Subcutaneous abdominal adipose tissue (tissue), 5 donors: Measurements from ENCODE around the gene IL12RB1.

Experiments
- H3K27ac ChIP-seq: one replicate; pipeline ENCODE4 v1.7.0; 2013; ENCODE audit warnings: low read depth, mild to moderate bottlenecking, inconsistent platforms, low read length, moderate library complexity
- H3K27me3 ChIP-seq, 5 donors: one replicate each; pipeline ENCODE4 v1.7.0; 2013; ENCODE audit warnings: low read length in 5 of 5, inconsistent platforms in 1 of 5; ENCODE audit not compliant: control insufficient read depth in 5 of 5, insufficient read depth in 4 of 5
- H3K36me3 ChIP-seq, 5 donors: one replicate each; pipeline ENCODE4 v1.7.0; 2013; ENCODE audit warnings: low read length in 5 of 5; ENCODE audit not compliant: control insufficient read depth in 5 of 5, insufficient read depth in 5 of 5
- H3K4me1 ChIP-seq, 5 donors: one replicate each; pipeline ENCODE4 v1.7.0; 2013; ENCODE audit warnings: low read length in 5 of 5, mild to moderate bottlenecking in 3 of 5, moderate library complexity in 1 of 5; ENCODE audit not compliant: control insufficient read depth in 5 of 5, insufficient read depth in 5 of 5
- H3K4me3 ChIP-seq, 5 donors: one replicate each; pipeline ENCODE4 v1.7.0; 2013; ENCODE audit warnings: low read length in 5 of 5, low read depth in 1 of 5
- H3K9ac ChIP-seq, 5 donors: one replicate each; pipeline ENCODE4 v1.7.0; 2013; ENCODE audit warnings: low read length in 5 of 5, mild to moderate bottlenecking in 4 of 5, moderate library complexity in 3 of 5
- H3K9me3 ChIP-seq, 5 donors: one replicate each; pipeline ENCODE4 v1.7.0; 2013; ENCODE audit warnings: low read length in 5 of 5; ENCODE audit not compliant: control insufficient read depth in 5 of 5
- donor health status: healthy.
- donor health status: healthy.
- donor health status: healthy.
- donor health status: healthy.
- donor health status: healthy.

IL12RB1 gene

DNA sequence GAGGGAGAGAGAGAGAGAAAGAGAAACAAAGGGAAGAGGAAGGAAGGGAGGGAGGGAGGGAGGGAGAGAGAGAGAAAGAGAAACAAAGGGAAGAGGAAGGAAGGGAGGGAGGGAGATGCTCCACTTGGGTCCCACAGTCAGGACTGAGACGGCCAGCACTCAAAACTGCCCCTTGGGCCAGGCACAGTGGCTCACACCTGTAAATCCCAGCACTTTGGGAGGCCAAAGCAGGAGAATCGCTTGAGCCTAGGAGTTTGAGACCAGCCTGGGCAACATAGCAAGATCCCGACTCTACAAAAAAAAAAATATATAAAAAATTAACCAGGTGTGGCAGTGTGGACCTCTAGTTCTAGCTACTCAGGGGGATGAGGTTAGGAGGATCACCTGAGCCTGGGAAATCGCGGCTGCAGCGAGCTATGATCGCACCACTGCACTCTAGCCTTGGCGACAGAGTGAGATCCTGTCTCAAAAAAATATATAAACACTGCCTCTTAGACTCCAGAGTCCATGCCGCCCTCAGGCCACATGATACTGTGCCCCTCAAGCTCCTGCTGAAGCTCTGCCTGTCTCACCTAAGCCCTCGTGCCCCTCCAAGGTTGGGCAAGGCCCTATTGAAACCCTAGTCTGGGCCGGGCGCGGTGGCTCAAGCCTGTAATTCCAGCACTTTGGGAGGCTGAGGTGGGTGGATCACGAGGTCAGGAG lies 70.4 kb downstream of the IL12RB1 start:
- H3K27me3 ChIP-seq, result no peaks in the 10 kb centered on the region
- no peaks in the 10 kb centered on the region for H3K9me3 ChIP-seq
- peak overlapping the region in 3 of 5 donors; percentile 11 to 47 (median 37) for H3K9ac ChIP-seq
- H3K36me3 ChIP-seq, result peaks cover 0 to 30% (median 28%) of the 10 kb centered on the region in 5 donors
- peak overlapping the region; percentile 71 for H3K27ac ChIP-seq
- no peak overlapping the region for H3K4me3 ChIP-seq
- H3K4me1 ChIP-seq, result peaks cover 8 to 60% (median 41%) of the 10 kb centered on the region in 5 donors

GRCh38 chr19:18014197-18014596 lies 72.5 kb downstream of the IL12RB1 start:
- Histone ChIP-seq H3K36me3 (peaks cover 0 to 50% (median 48%) of the 10 kb centered on the region in 5 donors), H3K9me3 (no peaks in the 10 kb centered on the region), H3K9ac (peak overlapping the region in 1 of 5 donors; percentile 7), H3K27ac (no peak overlapping the region), H3K4me3 (no peak overlapping the region), H3K4me1 (peaks cover 2 to 59% (median 39%) of the 10 kb centered on the region in 5 donors), H3K27me3 (no peaks in the 10 kb centered on the region)

- no peak overlapping the region for H3K4me3 ChIP-seq
- H3K4me1 ChIP-seq, result peaks cover 4 to 61% (median 47%) of the 10 kb centered on the region in 5 donors
- H3K27me3 ChIP-seq, result no peaks in the 10 kb centered on the region
- peaks cover 0 to 58% (median 53%) of the 10 kb centered on the region in 5 donors for H3K36me3 ChIP-seq
- peak overlapping the region in 1 of 5 donors; percentile 23 for H3K9ac ChIP-seq
- H3K9me3 ChIP-seq, result no peaks in the 10 kb centered on the region
- peak overlapping the region; percentile 25 for H3K27ac ChIP-seq
Measured at GRCh38 chr19:18013210-18014111, 73.3 kb downstream of the IL12RB1 start.

DNA sequence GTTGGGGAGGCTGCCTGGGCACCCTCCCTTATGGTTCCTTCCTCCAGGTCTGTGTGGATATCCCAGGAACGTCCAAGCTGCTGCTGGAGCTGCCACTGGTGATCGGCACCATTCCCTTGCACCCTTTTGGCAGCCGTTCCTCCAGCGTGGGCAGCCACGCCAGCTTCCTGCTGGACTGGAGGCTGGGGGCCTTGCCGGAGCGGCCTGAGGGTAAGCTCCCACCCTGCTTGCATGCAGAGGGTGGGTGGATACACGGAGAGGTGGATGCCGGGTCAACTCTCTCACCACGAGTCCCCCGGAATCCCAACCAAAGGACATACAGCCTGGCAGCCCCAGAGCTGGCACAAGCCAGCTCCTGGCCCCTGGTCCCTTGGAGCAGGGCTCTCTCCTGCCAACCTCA lies 76.6 kb downstream of the IL12RB1 start:
- Histone ChIP-seq H3K27me3 (no peaks in the 10 kb centered on the region), H3K27ac (no peak overlapping the region), H3K9ac (no peak overlapping the region), H3K9me3 (no peaks in the 10 kb centered on the region), H3K36me3 (peaks cover 0 to 53% (median 48%) of the 10 kb centered on the region in 5 donors), H3K4me3 (peak overlapping the region in 3 of 5 donors; percentile 31 to 81 (median 70)), H3K4me1 (peaks cover 2 to 52% (median 43%) of the 10 kb centered on the region in 5 donors)

DNA sequence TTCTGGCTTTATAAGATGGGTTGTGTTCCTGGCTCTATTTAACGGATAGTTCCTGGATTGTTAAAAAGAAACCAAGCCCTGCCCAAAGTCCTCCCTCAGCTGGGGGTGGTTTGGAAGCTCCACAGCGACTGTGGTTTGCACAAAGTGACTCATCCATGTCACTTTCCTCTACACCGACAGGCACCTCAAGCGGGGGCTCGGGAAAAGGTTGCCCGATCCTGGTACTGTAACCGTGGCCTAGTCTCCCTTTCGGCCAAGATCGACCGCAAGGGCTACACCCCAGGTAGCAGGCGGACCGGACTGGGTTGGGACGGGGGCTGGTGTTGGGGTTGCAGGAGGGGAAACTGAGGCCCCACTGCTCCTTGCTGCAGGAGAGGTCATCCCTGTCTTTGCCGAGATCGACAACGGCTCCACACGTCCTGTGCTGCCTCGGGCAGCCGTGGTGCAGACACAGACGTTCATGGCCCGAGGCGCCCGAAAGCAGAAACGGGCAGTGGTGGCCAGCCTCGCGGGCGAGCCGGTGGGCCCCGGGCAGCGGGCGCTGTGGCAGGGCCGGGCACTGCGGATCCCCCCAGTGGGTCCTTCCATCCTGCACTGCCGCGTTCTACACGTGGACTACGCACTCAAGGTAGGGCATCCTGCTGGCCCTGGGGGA lies 77.2 kb downstream of the IL12RB1 start:
- Histone ChIP-seq H3K9me3 (no peaks in the 10 kb centered on the region), H3K27me3 (no peaks in the 10 kb centered on the region), H3K4me3 (peak overlapping the region; percentile 58 to 81 (median 70)), H3K9ac (peak overlapping the region in 2 of 5 donors; percentile 58 to 68), H3K36me3 (peaks cover 0 to 50% (median 45%) of the 10 kb centered on the region in 5 donors), H3K27ac (no peak overlapping the region), H3K4me1 (peaks cover 2 to 52% (median 43%) of the 10 kb centered on the region in 5 donors)
